ENCODE results near the gene PRSS1. TPM values are rescaled to one million over a fixed set of nuclear protein-coding genes. Genes with fewer than 3 reads are reported as not detected.

The PRSS1 gene
- polyA plus RNA-seq, 12 donors: 0.18 TPM; not detected in 11

- no peak for DNase-seq
Observed at GRCh38 chr7:142792129-142792528, 42.9 kb downstream of the PRSS1 start.

- DNase-seq: no peak
Observed at GRCh38 chr7:142792593-142792992, 43.3 kb downstream of the PRSS1 start.

GRCh38 chr7:142793156-142793555 lies 43.9 kb downstream of the PRSS1 start:
- no peak for DNase-seq

GRCh38 chr7:142795339-142795863 lies 46.1 kb downstream of the PRSS1 start:
- DNase-seq: no peak

- no peak for DNase-seq
Observed at GRCh38 chr7:142796001-142796500, 46.8 kb downstream of the PRSS1 start.

GRCh38 chr7:142796501-142797390 lies 47.5 kb downstream of the PRSS1 start:
- DNase-seq: no peak

GRCh38 chr7:142797391-142798377 lies 48.4 kb downstream of the PRSS1 start:
- DNase-seq: no peak

GRCh38 chr7:142798451-142799436 lies 49.5 kb downstream of the PRSS1 start:
- no peak for DNase-seq

GRCh38 chr7:142799437-142799835 lies 50.2 kb downstream of the PRSS1 start:
- no peak for DNase-seq

GRCh38 chr7:142800088-142800487 lies 50.8 kb downstream of the PRSS1 start:
- DNase-seq: no peak

- DNase-seq: no peak
Observed at GRCh38 chr7:142800699-142801260, 51.5 kb downstream of the PRSS1 start.

GRCh38 chr7:142801601-142802295 lies 52.5 kb downstream of the PRSS1 start:
- no peak for DNase-seq

GRCh38 chr7:142802301-142802700 lies 53.0 kb downstream of the PRSS1 start:
- no peak for DNase-seq

Other genes starting within 250 kb of the PRSS1 start
- under 1 TPM in 1 of 12 donors, not detected in 11; 0.28 TPM for gene PRSS2, start 21.5 kb downstream of the PRSS1 start, polyA plus RNA-seq (ENCODE audit: insufficient read length in 12 of 12)
- gene EPHB6, start 105.6 kb downstream of the PRSS1 start, polyA plus RNA-seq (ENCODE audit: insufficient read length in 12 of 12): 10 to 100 TPM in 3 of 12 donors, 1 to 10 TPM in 8, not detected in 1; 2.1 to 34.3 (median 5.1) TPM
- 1 to 10 TPM in 1 of 12 donors, under 1 TPM in 9, not detected in 2; 0.09 to 1.8 (median 0.18) TPM for gene TRPV6, start 136.3 kb downstream of the PRSS1 start, polyA plus RNA-seq (ENCODE audit: insufficient read length in 12 of 12)
- gene TRPV5, start 184.3 kb downstream of the PRSS1 start, polyA plus RNA-seq (ENCODE audit: insufficient read length in 12 of 12): under 1 TPM in 6 of 12 donors, not detected in 6; 0.05 to 0.18 (median 0.10) TPM
- gene LLCFC1, start 190.0 kb downstream of the PRSS1 start, polyA plus RNA-seq (ENCODE audit: insufficient read length in 12 of 12): under 1 TPM in 7 of 12 donors, not detected in 5; 0.21 to 0.70 (median 0.52) TPM
- gene KEL, start 212.9 kb downstream of the PRSS1 start, polyA plus RNA-seq (ENCODE audit: insufficient read length in 12 of 12): 1 to 10 TPM in 9 of 12 donors, under 1 TPM in 1, not detected in 2; 0.54 to 3.2 (median 1.6) TPM